CD1c-positive myeloid dendritic cell (primary cell): Measurements from ENCODE around the gene XRCC3.
"Not testable (repeated sequence)": the region's sequence is repeated elsewhere in the genome, so short reads cannot be mapped to it uniquely, and the experiment has no call there.

Source experiments
- DNase-seq: peaks from one replicate; pipeline ENCODE4 v3.0.0-alpha.2; 2016; ENCODE audit errors: extremely low spot score

Gene XRCC3

DNA sequence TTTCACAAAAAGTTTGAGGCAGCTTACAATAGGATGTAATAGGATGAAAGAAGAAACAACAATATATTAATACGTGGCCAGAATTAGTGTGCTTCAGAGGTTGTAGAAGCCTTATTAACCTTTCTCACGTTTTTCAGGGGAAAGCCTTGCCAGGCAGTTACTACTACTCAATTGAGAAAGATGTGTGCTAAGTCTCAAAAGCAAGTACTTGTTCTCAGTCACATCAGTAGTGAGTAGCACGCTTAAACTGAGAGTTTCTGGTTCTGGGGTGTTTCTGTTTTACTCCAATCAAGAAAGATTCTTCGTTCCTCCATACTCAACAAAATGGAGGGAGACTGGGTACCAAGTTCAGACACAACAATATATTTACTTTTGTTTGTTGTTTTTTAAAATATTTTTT lies 47.6 kb downstream of the XRCC3 start:
- DNase-seq, result no peak

DNA sequence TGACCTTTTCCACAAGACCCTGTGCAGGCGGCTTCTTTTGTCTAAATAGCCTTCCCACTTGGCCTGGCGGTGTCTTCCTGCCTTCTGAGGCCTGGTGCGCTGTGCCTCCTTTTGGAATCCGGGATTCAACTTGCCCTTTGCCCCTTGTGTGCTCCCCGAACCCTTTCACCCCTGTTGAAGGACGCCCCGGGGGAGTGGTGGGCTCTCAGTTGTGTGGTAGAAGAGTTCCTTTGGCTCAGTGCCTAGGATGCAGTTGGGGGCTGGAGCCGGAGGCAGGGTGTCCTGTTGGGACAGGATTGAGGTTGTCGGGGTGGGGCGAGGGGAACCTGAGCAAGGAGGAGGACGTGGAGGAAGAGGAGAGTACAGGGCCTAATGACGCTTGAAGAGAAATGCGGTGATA lies 51.7 kb downstream of the XRCC3 start:
- DNase-seq, result no peak

DNA sequence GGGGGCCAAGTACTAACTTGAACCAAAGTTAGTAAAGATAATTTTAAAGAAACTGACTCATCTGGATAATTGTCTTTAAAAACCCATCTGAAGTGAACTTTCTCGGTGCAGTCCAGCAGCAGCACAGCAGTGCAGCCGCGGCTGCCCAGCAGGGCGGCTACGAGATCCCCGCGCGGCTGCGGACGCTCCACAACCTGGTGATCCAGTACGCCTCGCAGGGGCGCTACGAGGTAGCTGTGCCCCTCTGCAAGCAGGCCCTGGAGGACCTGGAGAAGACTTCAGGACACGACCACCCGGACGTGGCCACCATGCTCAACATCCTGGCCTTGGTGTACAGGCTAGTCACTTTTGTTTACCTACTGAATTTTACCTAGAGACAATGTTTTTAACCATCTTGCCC lies 52.7 kb downstream of the XRCC3 start:
- DNase-seq, result no peak

DNA sequence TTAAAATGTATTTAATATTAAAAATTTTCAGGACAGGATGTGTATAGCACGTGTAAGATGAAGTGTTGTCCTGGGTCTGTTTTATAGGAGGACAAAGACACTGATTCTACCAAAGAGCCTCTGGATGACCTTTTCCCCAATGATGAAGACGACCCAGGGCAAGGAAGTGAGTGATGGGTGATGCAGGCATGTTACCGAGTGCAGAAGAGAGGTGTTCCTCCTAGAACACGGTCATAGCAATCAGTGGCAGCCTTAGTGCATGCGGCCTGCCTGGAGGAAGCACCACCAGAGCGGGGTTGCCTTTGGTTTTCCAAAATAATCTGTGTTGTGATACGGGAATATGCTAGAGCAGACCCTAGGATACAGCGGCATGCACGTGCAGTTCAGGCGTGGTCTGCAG lies 53.2 kb downstream of the XRCC3 start:
- DNase-seq, result no peak

DNA sequence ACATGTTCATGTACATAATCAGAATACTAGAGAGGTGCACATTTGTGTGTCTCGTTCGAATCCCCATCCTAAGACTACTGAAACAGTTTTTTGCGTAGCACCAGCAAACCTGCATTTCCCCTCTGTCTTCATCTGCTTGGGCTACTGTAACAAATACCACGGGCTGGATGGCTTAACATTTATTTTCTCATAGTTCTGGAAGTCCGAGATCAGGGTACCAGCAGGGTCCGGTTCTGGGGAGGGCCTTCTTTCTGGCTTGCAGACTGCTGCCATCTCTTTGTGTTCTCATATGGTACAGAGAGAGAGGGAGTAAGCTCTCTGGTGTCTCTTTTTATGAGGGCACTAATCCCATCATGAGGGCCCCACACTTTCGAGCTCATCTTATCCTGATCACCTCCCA lies 55.6 kb downstream of the XRCC3 start:
- DNase-seq, result no peak

DNA sequence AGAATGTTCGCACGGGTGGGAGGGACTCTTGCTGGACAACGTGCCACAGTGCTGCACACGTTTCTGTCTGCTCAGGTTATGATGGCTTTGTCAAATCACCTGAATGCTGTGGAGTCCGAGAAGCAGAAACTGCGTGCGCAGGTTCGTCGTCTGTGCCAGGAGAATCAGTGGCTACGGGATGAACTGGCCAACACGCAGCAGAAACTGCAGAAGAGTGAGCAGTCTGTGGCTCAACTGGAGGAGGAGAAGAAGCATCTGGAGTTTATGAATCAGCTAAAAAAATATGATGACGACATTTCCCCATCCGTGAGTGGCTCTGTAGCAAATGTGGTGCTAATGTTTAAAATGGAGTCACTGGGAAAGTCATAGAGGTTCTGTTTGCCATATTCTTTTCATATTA lies 57.8 kb downstream of the XRCC3 start:
- peak; percentile 36 for DNase-seq

DNA sequence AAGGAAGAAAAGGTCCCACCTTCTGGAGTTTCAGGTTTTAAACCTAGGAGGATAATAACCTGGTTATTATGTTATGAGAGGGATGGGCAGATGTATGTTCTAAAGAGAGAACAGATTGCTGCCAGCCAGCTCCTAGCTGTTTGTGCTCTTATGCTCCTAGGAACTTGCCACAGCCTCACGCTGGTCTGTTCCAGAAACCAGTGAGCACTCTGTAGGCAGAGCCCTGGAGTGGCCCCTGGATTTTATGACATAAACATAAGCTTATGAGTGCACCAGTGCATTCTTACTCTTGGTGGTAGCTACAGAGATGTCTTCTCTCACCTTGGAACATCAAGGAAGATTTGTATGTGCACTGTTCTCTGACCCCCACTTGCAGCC lies 58.5 kb downstream of the XRCC3 start:
- DNase-seq, result no peak

DNA sequence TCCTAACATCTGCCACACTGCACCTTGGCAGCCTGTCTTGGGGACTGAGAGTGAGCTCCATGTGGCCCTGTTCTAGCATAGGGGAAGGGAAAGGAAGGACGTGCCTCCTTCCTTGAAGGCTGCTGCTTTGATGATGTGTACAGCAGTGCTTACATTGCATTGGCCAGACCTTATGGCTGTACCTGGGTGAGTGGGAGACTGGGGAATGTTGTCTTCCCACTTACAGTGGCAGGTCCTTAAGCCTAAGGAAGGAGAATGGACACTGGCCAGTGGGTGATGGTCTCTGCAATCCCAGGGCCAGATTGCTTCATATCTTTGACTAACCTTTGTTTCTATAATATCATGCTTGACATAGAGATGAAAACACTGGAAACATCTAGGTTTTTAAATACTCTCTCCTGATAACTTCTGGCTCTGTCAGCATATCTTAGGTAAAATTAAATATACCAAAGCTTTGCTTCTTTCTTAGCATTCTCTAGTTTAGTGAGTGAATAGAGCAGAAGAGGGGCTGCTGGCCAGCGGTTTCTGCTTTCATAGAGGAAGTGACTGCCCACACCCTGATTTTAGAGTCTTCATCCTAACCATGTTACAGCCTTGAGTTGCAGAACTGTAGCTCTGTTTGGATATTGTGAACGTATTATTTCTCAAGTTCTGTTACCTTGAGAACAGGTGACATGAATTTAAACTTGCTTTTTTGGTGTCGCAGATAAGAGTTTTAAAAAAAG lies 59.1 kb downstream of the XRCC3 start:
- DNase-seq, result peak; percentile 60

DNA sequence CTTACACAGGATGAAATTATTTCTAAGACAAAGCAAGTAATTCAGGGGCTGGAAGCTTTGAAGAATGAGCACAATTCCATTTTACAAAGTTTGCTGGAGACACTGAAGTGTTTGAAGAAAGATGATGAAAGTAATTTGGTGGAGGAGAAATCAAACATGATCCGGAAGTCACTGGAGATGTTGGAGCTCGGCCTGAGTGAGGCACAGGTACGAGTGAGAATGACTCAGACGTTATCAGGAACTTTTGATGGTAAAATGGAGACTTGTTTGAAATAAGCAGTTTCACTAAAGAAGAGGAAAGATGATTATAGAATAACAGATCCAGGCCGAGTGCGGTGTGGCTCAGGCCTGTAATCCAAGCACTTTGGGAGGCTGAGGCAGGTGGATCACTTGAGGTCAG lies 60.6 kb downstream of the XRCC3 start:
- DNase-seq, result no peak

DNA sequence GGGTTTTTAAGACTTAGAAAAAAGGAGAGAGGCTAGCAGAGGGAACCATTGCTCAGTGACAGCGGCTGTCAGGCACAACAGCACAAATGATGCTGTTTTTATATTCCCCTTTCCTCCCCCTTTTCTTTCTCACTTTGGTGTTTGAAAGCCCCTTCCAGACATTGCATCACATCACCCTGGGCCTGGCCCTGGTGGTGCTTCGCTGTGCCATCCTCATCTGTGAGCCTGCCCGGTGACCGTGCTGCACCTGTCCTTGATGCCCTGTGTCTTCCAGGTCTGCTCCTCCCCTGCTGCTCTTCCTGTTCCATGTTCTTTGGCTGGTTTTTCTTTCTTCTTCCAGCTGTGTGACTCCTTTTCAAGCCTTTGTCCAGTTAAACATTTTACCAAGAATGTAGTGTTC lies 61.4 kb downstream of the XRCC3 start:
- DNase-seq, result no peak

DNA sequence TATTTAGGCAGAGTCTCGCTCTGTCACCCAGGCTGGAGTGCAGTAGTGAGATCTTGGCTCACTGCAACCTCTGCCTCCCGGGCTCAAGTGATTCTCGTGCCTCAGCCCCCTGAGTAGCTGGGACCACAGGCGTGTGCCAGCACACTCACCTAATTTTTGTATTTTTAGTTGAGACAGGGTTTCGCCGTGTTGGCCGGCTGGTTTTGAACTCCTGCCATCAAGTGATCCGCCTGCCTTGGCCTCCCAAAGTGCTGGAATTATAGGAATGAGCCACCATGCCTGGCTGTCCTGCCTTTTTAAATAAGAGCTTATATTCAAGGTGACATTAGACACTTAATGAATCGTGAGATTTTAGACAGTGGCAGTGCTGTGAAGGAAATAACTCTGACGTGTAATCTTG lies 61.9 kb downstream of the XRCC3 start:
- not testable (repeated sequence) for DNase-seq

DNA sequence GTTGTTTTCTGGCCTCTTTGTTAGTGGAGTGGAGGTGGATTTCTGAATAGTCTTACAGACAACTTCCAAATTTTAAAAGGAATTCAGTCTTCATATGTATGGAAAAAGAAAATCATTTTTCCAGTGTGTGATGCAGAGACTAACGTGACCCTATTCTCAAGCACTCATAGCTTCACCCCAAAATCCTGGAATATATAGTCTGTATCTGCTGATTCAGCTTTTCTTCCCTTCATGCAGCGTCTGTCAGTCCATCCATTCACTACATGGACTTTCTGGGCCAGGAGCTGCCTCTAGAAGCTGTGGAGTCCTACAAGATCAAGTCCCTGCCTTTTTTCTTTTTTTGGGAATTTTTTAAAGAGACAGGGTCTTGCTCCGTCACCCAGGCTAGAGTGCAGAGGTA lies 62.4 kb downstream of the XRCC3 start:
- DNase-seq, result no peak

DNA sequence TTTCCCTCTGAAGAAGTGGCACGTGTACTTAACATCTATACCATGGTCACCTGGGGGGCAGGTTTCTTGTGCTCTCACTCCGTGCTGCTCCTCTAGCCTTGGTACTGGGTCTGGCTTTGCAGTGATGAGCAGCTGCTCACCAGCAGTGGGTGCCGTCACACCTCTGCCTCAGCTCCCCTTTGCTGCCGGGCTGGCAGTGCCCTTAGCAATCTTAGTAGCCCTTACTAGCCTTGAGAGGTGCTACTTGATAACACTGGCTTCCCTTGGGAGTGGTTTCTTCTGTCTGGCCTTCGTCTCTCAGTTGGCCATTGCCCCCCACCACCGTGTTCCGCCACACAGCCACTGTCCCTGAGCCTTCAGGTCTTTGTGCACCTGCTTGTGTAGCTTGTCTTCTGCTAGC lies 63.7 kb downstream of the XRCC3 start:
- DNase-seq, result no peak

DNA sequence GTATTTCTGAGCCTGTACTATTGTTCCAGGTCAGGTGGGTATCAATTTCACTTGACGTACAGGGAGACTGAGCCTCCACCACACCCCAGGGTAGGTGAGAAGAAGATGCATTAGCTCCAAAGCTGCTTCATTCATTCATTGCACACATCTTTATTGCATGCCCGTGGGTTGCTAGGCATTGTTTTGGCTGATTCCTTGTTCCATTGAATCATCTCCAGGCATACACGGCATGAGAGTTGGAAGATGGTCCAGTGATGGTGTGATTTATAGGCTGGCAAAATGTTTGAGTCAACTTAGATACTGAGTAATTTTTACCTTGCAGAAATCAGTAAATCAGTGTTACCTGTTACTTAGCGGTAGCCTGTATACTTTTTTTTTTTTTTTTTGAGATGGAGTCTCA lies 65.0 kb downstream of the XRCC3 start:
- DNase-seq, result no peak

DNA sequence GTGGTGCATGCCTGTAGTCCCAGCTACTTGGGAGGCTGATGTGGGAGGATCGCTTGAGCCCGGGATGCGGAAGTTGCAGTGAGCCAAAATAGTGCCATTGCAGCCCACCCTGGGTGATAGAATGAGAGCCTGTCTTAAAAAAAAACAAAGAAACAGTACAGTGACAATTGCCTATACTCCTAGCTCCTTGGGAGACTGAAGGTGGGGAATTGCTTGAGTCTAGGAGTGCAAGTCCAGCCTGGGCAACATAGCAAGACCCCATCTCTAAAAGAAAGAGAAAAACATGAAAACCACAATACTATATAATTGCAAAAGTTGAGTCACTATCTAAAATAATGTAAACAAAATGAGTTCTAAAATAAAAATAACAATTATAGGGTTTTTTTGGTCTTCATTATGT lies 66.2 kb downstream of the XRCC3 start:
- DNase-seq, result no peak
